Gastroesophageal sphincter (tissue), 3 donors: Measurements from ENCODE around the gene DNAJB9.

ENCODE experiments used
- CTCF ChIP-seq, 4 experiments: fragments of 200-600 bp in 2 of 4; fragments of 450-650 bp in 2 of 4; sonication (generic) in 1 of 4; IDR thresholded peaks; one replicate each; pipeline ENCODE4 v1.5.1; 2017 to 2019; ENCODE audit warnings: antibody characterized with exemption in 4 of 4, mild to moderate bottlenecking in 2 of 4, moderate library complexity in 2 of 4
- POLR2A ChIP-seq, 2 donors: fragments of 450-650 bp; IDR thresholded peaks; one replicate each; pipeline ENCODE4 v1.6.1; 2017; ENCODE audit warnings: antibody characterized with exemption in 2 of 2, mild to moderate bottlenecking in 2 of 2, moderate library complexity in 1 of 2
- POLR2AphosphoS5 ChIP-seq: sonication (generic); formaldehyde crosslinking; IDR thresholded peaks from one replicate; pipeline ENCODE4 v1.6.1; 2017; ENCODE audit warnings: antibody characterized with exemption

GRCh38 chr7:108589199-108589598 lies 19.5 kb downstream of the DNAJB9 start:
- no peak for TF ChIP-seq CTCF (IDR thresholded peaks at IDR 0.05)
- TF ChIP-seq POLR2A (IDR thresholded peaks at IDR 0.05), result no peak
- no peak for TF ChIP-seq POLR2AphosphoS5
